Measurements from ENCODE around the gene IDNK. TPM values are rescaled to one million over a fixed set of nuclear protein-coding genes. Genes with fewer than 3 reads are reported as not detected.

Gene IDNK
- polyA plus RNA-seq, 1 of the 3 experiments (the other 2 are of a cell fraction), result 4.2 TPM

DNA sequence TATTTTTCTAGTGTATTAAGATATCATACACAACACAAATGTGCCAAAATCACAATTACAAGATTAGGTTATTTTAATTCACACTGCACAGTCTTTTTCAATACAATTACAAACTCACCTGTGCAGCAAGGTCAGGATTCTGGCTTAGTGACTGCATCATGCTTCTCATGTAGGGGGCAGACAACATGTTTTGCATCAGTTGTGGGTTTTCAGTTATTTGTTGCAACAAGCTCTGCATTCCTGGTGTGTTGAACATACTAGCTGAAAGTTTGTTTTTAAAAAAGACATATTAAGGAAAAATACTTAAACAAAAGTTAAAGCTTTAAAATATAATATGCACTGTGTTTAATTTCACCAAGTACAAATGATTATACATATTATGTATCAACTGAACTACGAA, 46.1 kb downstream of the IDNK start:
- Histone ChIP-seq H3K79me2 (ENCODE audit: insufficient read depth) (peaks cover 86% of the 10 kb centered on the region), H3K9me2 (no peaks in the 10 kb centered on the region), H3K4me3 (ENCODE audit: low read depth in 2 of 2, low read length in 1 of 2) (no peak overlapping the region), H3K27ac (ENCODE audit: low read depth in 2 of 2, low read length in 1 of 2) (no peak overlapping the region), H3K36me3 (replicated peaks in 1 of 2; ENCODE audit: control insufficient read depth in 1 of 2, insufficient read depth in 2 of 2, low read length in 1 of 2) (peaks cover 64 to 71% of the 10 kb centered on the region in 2 experiments), H3K4me2 (no peak overlapping the region), H3F3A (replicated peaks; ENCODE audit: insufficient read depth) (peaks cover 4% of the 10 kb centered on the region), H3K27me3 (ENCODE audit: insufficient read depth) (no peaks in the 10 kb centered on the region), H3K9ac (no peak overlapping the region), H2AFZ (ENCODE audit: low read depth) (no peak overlapping the region), H3K9me3 (no peaks in the 10 kb centered on the region), H4K20me1 (ENCODE audit: insufficient read depth) (peaks cover 5% of the 10 kb centered on the region; the same call in 1 of the 2 replicates), H3K4me1 (ENCODE audit: control insufficient read depth in 1 of 2, insufficient read depth in 2 of 2, low read depth in 1 of 2, low read length in 1 of 2) (peaks cover 0 to 5% of the 10 kb centered on the region in 2 experiments; a peak in 1 of 4 replicates)
- POLR2A ChIA-PET, result no interaction called here
- CTCF ChIA-PET, result interaction anchor here (1.0 to 1.2 kb wide), 2 partner anchors 20 to 24 kb away, joined by 3 read pairs; no protein-coding TSS in a partner anchor
- DNase-seq, result no peak
- 97% methylated on average over 1 of the region's 1 CpG for WGBS (ENCODE audit: low lambda C conversion rate)
- TF ChIP-seq, protein P1, sequence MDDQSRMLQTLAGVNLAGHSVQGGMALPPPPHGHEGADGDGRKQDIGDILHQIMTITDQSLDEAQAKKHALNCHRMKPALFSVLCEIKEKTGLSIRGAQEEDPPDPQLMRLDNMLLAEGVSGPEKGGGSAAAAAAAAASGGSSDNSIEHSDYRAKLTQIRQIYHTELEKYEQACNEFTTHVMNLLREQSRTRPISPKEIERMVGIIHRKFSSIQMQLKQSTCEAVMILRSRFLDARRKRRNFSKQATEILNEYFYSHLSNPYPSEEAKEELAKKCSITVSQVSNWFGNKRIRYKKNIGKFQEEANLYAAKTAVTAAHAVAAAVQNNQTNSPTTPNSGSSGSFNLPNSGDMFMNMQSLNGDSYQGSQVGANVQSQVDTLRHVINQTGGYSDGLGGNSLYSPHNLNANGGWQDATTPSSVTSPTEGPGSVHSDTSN (IDR thresholded peaks at IDR 0.05), result no peak
- TF ChIP-seq RAD21 (IDR thresholded peaks at IDR 0.05; ENCODE audit: low read length) (no peak), FOXM1 (IDR thresholded peaks at IDR 0.05; ENCODE audit: low read depth) (no peak), POLR2AphosphoS5 (IDR thresholded peaks at IDR 0.05; ENCODE audit: low read depth, low read length) (no peak), RCOR1 (IDR thresholded peaks at IDR 0.05; ENCODE audit: low read length) (no peak), TAF1 (IDR thresholded peaks at IDR 0.05; ENCODE audit: borderline replicate concordance, low read depth, low read length) (no peak), ELF1 (IDR thresholded peaks at IDR 0.05) (no peak), EZH2phosphoT487 (IDR thresholded peaks at IDR 0.05; ENCODE audit: borderline replicate concordance, low read depth) (no peak), TEAD4 (IDR thresholded peaks at IDR 0.05; ENCODE audit: borderline replicate concordance, insufficient read depth) (no peak), EP300 (IDR thresholded peaks at IDR 0.05; ENCODE audit: borderline replicate concordance in 1 of 2, low read depth in 1 of 2, low read length in 1 of 2) (no peak), JUND (IDR thresholded peaks at IDR 0.05) (no peak), CHD2 (IDR thresholded peaks at IDR 0.05; ENCODE audit: low read length, partially characterized antibody) (no peak), NFIC (IDR thresholded peaks at IDR 0.05; ENCODE audit: borderline replicate concordance) (no peak), FOXJ3 (CRISPR knock-in tag; IDR thresholded peaks at IDR 0.05) (no peak), TCF12 (IDR thresholded peaks at IDR 0.05) (no peak), GABPA (IDR thresholded peaks at IDR 0.05; ENCODE audit: low read depth) (no peak)
- TF ChIP-seq, protein P2, sequence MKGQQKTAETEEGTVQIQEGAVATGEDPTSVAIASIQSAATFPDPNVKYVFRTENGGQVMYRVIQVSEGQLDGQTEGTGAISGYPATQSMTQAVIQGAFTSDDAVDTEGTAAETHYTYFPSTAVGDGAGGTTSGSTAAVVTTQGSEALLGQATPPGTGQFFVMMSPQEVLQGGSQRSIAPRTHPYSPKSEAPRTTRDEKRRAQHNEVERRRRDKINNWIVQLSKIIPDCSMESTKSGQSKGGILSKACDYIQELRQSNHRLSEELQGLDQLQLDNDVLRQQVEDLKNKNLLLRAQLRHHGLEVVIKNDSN (IDR thresholded peaks at IDR 0.05; ENCODE audit: borderline replicate concordance, low read depth), result no peak
- TF ChIP-seq, protein P3, sequence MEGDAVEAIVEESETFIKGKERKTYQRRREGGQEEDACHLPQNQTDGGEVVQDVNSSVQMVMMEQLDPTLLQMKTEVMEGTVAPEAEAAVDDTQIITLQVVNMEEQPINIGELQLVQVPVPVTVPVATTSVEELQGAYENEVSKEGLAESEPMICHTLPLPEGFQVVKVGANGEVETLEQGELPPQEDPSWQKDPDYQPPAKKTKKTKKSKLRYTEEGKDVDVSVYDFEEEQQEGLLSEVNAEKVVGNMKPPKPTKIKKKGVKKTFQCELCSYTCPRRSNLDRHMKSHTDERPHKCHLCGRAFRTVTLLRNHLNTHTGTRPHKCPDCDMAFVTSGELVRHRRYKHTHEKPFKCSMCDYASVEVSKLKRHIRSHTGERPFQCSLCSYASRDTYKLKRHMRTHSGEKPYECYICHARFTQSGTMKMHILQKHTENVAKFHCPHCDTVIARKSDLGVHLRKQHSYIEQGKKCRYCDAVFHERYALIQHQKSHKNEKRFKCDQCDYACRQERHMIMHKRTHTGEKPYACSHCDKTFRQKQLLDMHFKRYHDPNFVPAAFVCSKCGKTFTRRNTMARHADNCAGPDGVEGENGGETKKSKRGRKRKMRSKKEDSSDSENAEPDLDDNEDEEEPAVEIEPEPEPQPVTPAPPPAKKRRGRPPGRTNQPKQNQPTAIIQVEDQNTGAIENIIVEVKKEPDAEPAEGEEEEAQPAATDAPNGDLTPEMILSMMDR (IDR thresholded peaks at IDR 0.05), result no peak
- TF ChIP-seq, protein P4, sequence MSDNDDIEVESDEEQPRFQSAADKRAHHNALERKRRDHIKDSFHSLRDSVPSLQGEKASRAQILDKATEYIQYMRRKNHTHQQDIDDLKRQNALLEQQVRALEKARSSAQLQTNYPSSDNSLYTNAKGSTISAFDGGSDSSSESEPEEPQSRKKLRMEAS (IDR thresholded peaks at IDR 0.05; ENCODE audit: low read depth), result no peak

Data from SK-N-SH (cell line).